Psoas muscle (tissue), 8 donors: ENCODE data around the gene ITPR3. TPM values are rescaled to one million over a fixed set of nuclear protein-coding genes. Genes with fewer than 3 reads are reported as not detected.

ENCODE experiments used
- ATAC-seq, 4 donors: fragments of 200-7000 bp; cut with Tn5 transposase; one replicate each; pipeline ENCODE4 v1.9.1; 2020; ENCODE audit warnings: moderate library complexity in 3 of 4, mild to moderate bottlenecking in 2 of 4
- DNase-seq, 2 donors: peaks; one replicate each; pipeline ENCODE4 v3.0.0-alpha.2; 2020
- H3K27ac ChIP-seq: fragments of 200-600 bp; one replicate; pipeline ENCODE4 v1.8.0; 2022
- H3K27me3 ChIP-seq, 3 donors: fragments of 200-600 bp in 1 of 3; one replicate each; pipeline versions ENCODE4 v1.6.1 to v1.8.0; 2013 to 2022; ENCODE audit warnings: low read length in 2 of 3, mild to moderate bottlenecking in 2 of 3, moderate library complexity in 1 of 3; ENCODE audit not compliant: insufficient read depth in 3 of 3
- H3K36me3 ChIP-seq, 2 donors: fragments of 200-600 bp in 1 of 2; one replicate each; pipeline versions ENCODE4 v1.6.1 to v1.8.0; 2013 to 2022; ENCODE audit warnings: low read depth in 1 of 2, mild to moderate bottlenecking in 1 of 2, moderate library complexity in 1 of 2; ENCODE audit not compliant: insufficient read depth in 1 of 2
- H3K4me1 ChIP-seq: fragments of 200-600 bp; one replicate; pipeline ENCODE4 v1.8.0; 2022
- H3K4me3 ChIP-seq: fragments of 200-600 bp; one replicate; pipeline ENCODE4 v1.8.0; 2022; ENCODE audit warnings: mild to moderate bottlenecking
- H3K9me3 ChIP-seq: fragments of 200-600 bp; one replicate; pipeline ENCODE4 v1.8.0; 2022
- WGBS, 3 donors: extraction: QIAGEN DNeasy Blood & Tissue Kit; methylation state at CpG; one replicate each; pipeline versions ENCODE4 v1.1.6 to v1.1.7; 2013; 5-methylcytosine and 5-hydroxymethylcytosine counted together
- intact Hi-C, 2 donors: fragments of 100-400 bp; cut with DNase I; formaldehyde crosslinking; loops; one replicate each; pipeline versions ENCODE4 v1.11.0 to v1.14.2; 2022
- polyA plus RNA-seq, 3 donors: library from polyadenylated mRNA; stranded (reverse); fragments of 200-250 nt; gene quantifications; one replicate each; pipeline ENCODE4 v1.2.3, GENCODE V29; 2013
- total RNA-seq, 4 donors: library from RNA; stranded (reverse); fragmentation: NEBNext Ultra II Directional in 2 of 4; extraction: Animal tissue kit (Norgen Biotek cat#: 25700) in 2 of 4; gene quantifications; one replicate each; pipeline versions ENCODE4 v1.2.1 to v1.2.4, GENCODE V29; 2021 to 2023
- TF ChIP-seq, protein P1 (sequence below): fragments of 200-600 bp; IDR thresholded peaks from one replicate; pipeline ENCODE4 v1.8.0; 2022; ENCODE audit warnings: antibody characterized with exemption
- donor health status: healthy with polysubstance abuse.
- donor health status: DM: no; HTN: no; CAD: no; lungs with moderate emphysema.
- donor health status: Bipolar disorder and iron deficiency.
- donor health status: healthy.
- donor health status: DM: yes; HTN: yes; CAD: no.
- donor health status: DM: no; HTN: no; CAD: no.
- donor health status: DM: no; HTN: no; CAD: no.
- donor health status: DM: yes; HTN: yes; CAD: no.

Gene ITPR3
- total and polyA plus RNA-seq, 7 donors: 1.9 to 7.4 (median 3.8) TPM

DNA sequence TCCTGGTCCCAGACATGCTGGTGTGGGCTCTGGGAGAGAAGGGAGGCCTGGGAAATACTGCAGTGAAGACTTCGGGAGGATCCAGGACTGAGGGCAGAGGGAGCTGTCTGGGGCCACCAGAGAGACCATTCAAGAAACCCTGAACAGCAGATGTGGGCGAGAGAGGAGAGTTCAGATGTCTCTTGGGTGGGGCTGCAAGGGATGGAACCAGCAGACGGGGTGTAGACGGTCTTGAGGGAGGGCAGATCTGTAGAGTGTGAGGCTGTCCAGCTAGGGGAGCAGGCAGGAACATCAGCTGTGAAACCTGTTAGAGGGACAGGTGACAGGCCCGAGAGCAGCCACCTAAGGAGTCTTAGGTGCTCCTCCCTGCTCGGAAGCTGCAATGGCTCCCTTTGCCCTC is 38.9 kb downstream of the ITPR3 start:
- no peak for ATAC-seq
- H3K27me3 ChIP-seq: no peaks in the 10 kb centered on the region
- no peak for DNase-seq
- intact Hi-C loops: no loop called here
- no peaks in the 10 kb centered on the region for H3K9me3 ChIP-seq
- no peak overlapping the region for H3K4me3 ChIP-seq
- TF ChIP-seq, protein P1, sequence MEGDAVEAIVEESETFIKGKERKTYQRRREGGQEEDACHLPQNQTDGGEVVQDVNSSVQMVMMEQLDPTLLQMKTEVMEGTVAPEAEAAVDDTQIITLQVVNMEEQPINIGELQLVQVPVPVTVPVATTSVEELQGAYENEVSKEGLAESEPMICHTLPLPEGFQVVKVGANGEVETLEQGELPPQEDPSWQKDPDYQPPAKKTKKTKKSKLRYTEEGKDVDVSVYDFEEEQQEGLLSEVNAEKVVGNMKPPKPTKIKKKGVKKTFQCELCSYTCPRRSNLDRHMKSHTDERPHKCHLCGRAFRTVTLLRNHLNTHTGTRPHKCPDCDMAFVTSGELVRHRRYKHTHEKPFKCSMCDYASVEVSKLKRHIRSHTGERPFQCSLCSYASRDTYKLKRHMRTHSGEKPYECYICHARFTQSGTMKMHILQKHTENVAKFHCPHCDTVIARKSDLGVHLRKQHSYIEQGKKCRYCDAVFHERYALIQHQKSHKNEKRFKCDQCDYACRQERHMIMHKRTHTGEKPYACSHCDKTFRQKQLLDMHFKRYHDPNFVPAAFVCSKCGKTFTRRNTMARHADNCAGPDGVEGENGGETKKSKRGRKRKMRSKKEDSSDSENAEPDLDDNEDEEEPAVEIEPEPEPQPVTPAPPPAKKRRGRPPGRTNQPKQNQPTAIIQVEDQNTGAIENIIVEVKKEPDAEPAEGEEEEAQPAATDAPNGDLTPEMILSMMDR: no peak
- no peaks in the 10 kb centered on the region for H3K4me1 ChIP-seq
- H3K36me3 ChIP-seq: no peaks in the 10 kb centered on the region
- H3K27ac ChIP-seq: no peak overlapping the region
- 73 to 86% (median 85%) methylated on average over 6 of the region's 6 CpGs for WGBS, 3 donors

DNA sequence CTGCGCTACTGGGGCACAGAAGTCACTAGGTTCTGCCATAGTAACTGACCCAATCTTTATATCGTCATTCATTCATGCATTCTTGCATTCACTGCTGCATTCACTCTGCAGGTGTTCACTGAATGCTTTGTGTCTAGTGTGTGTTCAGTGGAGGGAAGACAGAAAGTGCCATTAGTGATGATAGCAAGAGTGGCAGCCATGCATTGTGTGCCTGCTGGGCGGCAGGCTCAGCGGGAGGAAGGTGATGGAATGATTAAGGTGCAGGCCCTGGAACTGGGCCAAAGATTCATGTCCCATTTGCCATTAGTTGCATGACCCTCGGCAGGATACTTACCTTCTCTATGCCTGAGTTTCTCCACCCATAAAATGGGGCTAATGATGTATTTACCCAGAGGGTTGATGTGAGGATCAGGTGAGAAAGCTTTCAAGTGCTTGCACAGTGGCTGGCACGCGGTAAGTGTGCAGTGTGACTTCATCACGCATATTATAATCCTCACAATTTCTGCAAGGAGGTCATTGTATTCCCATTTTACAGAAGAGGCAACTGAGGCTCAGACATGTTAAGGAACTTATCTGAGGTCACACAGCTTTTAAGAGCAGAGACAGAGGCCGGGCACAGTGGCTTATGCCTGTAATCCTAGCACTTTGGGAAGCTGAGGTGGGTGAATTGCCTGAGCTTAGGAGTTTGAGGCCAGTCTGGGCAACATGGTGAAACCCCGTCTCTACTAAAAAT is 40.1 kb downstream of the ITPR3 start:
- Histone ChIP-seq H3K4me1 (no peaks in the 10 kb centered on the region), H3K27ac (no peak overlapping the region), H3K4me3 (no peak overlapping the region), H3K27me3 (no peaks in the 10 kb centered on the region), H3K9me3 (no peaks in the 10 kb centered on the region), H3K36me3 (no peaks in the 10 kb centered on the region)
- WGBS, 3 donors: 83 to 91% (median 85%) methylated on average over 10 of the region's 10 CpGs
- no peak for ATAC-seq
- DNase-seq: no peak
- intact Hi-C loops: no loop called here
- TF ChIP-seq, protein P1: no peak

DNA sequence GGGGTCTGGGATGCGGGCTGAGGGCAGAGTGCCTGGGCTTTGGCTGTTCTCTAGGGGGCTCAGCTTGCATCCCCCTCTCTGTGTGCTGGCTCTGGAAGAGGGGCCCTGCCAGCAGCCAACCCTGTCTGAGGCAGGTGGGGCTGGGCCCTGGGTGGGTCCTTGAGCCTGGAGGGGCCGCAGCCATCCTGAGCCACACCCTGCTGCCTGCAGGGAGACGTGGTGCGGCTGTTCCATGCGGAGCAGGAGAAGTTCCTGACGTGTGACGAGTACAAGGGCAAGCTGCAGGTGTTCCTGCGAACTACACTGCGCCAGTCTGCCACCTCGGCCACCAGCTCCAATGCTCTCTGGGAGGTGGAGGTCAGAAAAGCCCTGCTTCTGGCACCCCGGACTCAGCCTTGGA is 41.2 kb downstream of the ITPR3 start:
- Histone ChIP-seq H3K36me3 (no peaks in the 10 kb centered on the region), H3K27me3 (no peaks in the 10 kb centered on the region), H3K9me3 (no peaks in the 10 kb centered on the region), H3K4me1 (no peaks in the 10 kb centered on the region), H3K4me3 (no peak overlapping the region), H3K27ac (no peak overlapping the region)
- TF ChIP-seq, protein P1: no peak
- intact Hi-C loops: no loop called here
- DNase-seq: no peak
- WGBS, 3 donors: 86 to 94% (median 93%) methylated on average over 10 to 11 of the region's 11 CpGs
- ATAC-seq: no peak

DNA sequence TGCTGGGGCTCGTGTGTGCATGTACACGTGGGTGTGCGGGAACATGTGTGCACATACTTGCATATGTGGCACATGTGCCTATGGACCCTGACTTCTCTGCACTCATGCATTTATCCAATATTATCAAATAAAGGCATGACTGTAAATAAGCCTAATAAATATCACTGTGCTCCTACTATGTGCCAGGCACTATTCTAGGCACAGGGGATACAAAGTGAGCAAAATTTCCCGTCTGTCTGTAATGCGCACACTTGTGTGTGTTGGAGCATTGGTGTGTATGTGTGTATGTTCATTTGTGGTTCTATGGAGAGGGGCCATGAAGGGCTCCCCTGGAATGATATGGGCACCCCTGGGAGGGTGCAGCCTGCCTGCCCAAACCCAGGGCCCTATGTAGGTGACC is 41.9 kb downstream of the ITPR3 start:
- Histone ChIP-seq H3K9me3 (no peaks in the 10 kb centered on the region), H3K4me1 (no peaks in the 10 kb centered on the region), H3K36me3 (no peaks in the 10 kb centered on the region), H3K4me3 (no peak overlapping the region), H3K27ac (no peak overlapping the region), H3K27me3 (no peaks in the 10 kb centered on the region)
- ATAC-seq (no peak), DNase-seq (no peak)
- TF ChIP-seq, protein P1: no peak
- WGBS, 3 donors: 78 to 87% (median 87%) methylated on average over 5 of the region's 5 CpGs
- intact Hi-C loops: no loop called here
